Measurements from ENCODE around the gene YY1AP1. TPM values are rescaled to one million over a fixed set of nuclear protein-coding genes. Genes with fewer than 3 reads are reported as not detected.
"Not testable (repeated sequence)": the region's sequence is repeated elsewhere in the genome, so short reads cannot be mapped to it uniquely, and the experiment has no call there.

The YY1AP1 gene
- total and polyA plus RNA-seq, 2 experiments from 2014 or later = 27.6 to 43.2 TPM

DNA sequence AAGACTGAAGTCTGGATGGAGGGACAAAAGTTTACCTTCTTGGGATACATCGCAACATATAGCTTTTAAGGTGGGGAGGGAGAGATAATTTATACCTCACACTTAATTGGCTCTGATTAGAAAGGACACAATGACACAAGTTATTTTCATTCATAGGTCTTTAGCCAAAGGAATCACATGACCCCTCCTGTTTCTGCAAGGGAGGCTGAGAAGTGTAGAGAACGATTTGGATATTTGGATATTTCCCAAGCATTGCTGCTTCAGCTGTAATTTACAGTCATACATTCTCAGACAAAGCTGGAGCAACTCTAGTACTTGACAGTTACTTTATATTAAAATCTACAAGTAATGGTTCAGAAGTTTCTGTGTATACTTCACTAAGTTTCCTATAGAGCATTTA lies 24.5 kb upstream of the YY1AP1 start:
- Histone ChIP-seq H3K4me2 (no peak overlapping the region), H3K27me3 (no peaks in the 10 kb centered on the region), H3K27ac (no peak overlapping the region), H3K9me2 (replicated peaks; ENCODE audit: insufficient read depth) (no peaks in the 10 kb centered on the region), H2AFZ (no peak overlapping the region), H4K20me1 (ENCODE audit: insufficient read depth, poor library complexity, severe bottlenecking) (no peaks in the 10 kb centered on the region), H3K79me2 (peaks cover 28% of the 10 kb centered on the region), H3K4me3 (no peak overlapping the region), H3K36me3 (replicated peaks; ENCODE audit: insufficient read depth, low read depth) (peaks cover 4% of the 10 kb centered on the region), H3K9me3 (ENCODE audit: low read depth) (no peaks in the 10 kb centered on the region), H3K4me1 (ENCODE audit: insufficient read depth) (no peaks in the 10 kb centered on the region)
- TF ChIP-seq EZH2phosphoT487 (IDR thresholded peaks at IDR 0.05; ENCODE audit: low read depth, severe bottlenecking, unreplicated experiment) (no peak), EZH2 (IDR thresholded peaks at IDR 0.05; ENCODE audit: borderline replicate concordance) (no peak)
- TF ChIP-seq, protein P1, sequence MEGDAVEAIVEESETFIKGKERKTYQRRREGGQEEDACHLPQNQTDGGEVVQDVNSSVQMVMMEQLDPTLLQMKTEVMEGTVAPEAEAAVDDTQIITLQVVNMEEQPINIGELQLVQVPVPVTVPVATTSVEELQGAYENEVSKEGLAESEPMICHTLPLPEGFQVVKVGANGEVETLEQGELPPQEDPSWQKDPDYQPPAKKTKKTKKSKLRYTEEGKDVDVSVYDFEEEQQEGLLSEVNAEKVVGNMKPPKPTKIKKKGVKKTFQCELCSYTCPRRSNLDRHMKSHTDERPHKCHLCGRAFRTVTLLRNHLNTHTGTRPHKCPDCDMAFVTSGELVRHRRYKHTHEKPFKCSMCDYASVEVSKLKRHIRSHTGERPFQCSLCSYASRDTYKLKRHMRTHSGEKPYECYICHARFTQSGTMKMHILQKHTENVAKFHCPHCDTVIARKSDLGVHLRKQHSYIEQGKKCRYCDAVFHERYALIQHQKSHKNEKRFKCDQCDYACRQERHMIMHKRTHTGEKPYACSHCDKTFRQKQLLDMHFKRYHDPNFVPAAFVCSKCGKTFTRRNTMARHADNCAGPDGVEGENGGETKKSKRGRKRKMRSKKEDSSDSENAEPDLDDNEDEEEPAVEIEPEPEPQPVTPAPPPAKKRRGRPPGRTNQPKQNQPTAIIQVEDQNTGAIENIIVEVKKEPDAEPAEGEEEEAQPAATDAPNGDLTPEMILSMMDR (IDR thresholded peaks at IDR 0.05; ENCODE audit: poor library complexity) = no peak
- WGBS (ENCODE audit: low lambda C conversion rate, missing lambda C conversion rate) = 91% methylated on average over 2 of the region's 2 CpGs
- no peak for DNase-seq (ENCODE audit: low spot score)

DNA sequence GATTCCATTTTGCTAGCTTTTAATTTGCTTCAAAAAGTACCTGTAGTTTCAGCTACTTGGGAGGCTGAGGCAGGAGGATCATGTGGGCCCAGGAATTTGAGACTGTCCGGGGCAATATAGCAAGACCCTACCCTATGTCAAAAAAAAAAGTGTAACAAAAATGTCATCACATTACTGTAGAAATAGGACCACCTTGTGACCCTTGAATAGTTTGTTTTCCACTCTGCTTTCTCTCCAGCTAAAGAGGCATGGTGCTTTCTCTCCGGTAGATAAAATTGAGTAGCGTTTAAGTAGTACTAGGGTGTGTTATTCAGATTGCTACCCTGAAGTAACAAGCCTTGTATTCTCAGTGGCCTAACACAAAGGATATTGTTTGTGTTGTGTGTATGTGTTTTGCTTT lies 24.1 kb upstream of the YY1AP1 start:
- H3K4me2 ChIP-seq; H3K9me3 ChIP-seq (ENCODE audit: low read depth); H3K27me3 ChIP-seq; DNase-seq (ENCODE audit: low spot score); H3K4me3 ChIP-seq; H2AFZ ChIP-seq; H3K9me2 ChIP-seq (replicated peaks; ENCODE audit: insufficient read depth); H4K20me1 ChIP-seq (ENCODE audit: insufficient read depth, poor library complexity, severe bottlenecking); H3K36me3 ChIP-seq (replicated peaks; ENCODE audit: insufficient read depth, low read depth); H3K27ac ChIP-seq; H3K4me1 ChIP-seq (ENCODE audit: insufficient read depth): not testable (repeated sequence)
- 82% methylated on average over 3 of the region's 3 CpGs for WGBS (ENCODE audit: low lambda C conversion rate, missing lambda C conversion rate)
- H3K79me2 ChIP-seq = peaks cover 32% of the 10 kb centered on the region
- TF ChIP-seq, protein P1 (IDR thresholded peaks at IDR 0.05; ENCODE audit: poor library complexity) = peak; percentile 10

DNA sequence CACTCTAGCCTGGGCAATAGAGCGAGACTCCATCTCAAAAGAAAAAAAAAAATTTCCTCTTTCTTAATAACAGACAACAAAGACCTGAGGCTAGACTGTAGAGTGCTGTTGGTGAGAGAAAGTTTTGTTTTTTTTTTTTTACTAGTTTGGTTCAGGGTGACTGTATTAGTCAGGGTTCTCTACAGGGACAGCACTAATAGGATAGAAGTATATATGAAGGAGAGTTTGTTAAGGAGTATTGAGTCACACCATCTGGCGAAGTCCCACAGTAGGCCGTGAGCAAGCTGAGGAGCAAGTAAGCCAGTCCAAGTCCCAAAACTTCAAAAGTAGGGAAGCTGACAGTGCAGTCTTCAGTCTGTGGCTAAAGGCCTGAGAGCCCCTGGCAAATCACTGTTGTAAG lies 22.9 kb upstream of the YY1AP1 start:
- not testable (repeated sequence) for H3K4me1 ChIP-seq (ENCODE audit: insufficient read depth); H2AFZ ChIP-seq; H3K36me3 ChIP-seq (replicated peaks; ENCODE audit: insufficient read depth, low read depth); H3K27me3 ChIP-seq; H3K27ac ChIP-seq; H3K9me2 ChIP-seq (replicated peaks; ENCODE audit: insufficient read depth); DNase-seq (ENCODE audit: low spot score); H3K4me3 ChIP-seq; H3K9me3 ChIP-seq (ENCODE audit: low read depth); H3K4me2 ChIP-seq; H4K20me1 ChIP-seq (ENCODE audit: insufficient read depth, poor library complexity, severe bottlenecking)
- WGBS (ENCODE audit: low lambda C conversion rate, missing lambda C conversion rate) = 100% methylated on average over 3 of the region's 3 CpGs
- H3K79me2 ChIP-seq = peaks cover 42% of the 10 kb centered on the region

DNA sequence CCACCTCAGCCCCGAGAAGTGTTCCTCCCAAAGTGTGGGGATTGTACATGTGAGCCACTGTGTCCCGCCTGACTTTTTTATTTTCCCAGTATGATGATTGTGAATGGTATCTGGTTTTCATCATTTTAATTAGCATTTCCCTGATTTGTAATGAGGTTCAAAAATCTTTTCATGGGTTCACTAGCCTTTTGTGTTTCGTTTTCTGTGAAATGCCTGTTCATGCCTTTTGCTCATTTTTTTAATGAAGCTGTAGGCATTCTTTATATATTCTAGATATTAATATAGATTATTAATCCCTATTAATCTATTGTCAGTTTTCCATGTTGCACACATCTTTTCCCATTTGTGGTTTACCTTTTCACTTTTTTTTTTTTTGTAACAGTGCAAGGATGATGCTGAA lies 20.8 kb upstream of the YY1AP1 start:
- Histone ChIP-seq H2AFZ (no peak overlapping the region), H3K79me2 (peaks cover 59% of the 10 kb centered on the region), H4K20me1 (ENCODE audit: insufficient read depth, poor library complexity, severe bottlenecking) (peaks cover 3% of the 10 kb centered on the region), H3K36me3 (replicated peaks; ENCODE audit: insufficient read depth, low read depth) (peaks cover 4% of the 10 kb centered on the region), H3K9me3 (ENCODE audit: low read depth) (no peaks in the 10 kb centered on the region), H3K27ac (no peak overlapping the region), H3K4me1 (ENCODE audit: insufficient read depth) (no peaks in the 10 kb centered on the region), H3K4me3 (no peak overlapping the region), H3K9me2 (replicated peaks; ENCODE audit: insufficient read depth) (no peaks in the 10 kb centered on the region), H3K4me2 (no peak overlapping the region), H3K27me3 (no peaks in the 10 kb centered on the region)
- TF ChIP-seq, protein P1 (IDR thresholded peaks at IDR 0.05; ENCODE audit: poor library complexity) = no peak
- TF ChIP-seq EZH2phosphoT487 (IDR thresholded peaks at IDR 0.05; ENCODE audit: low read depth, severe bottlenecking, unreplicated experiment) (no peak), EZH2 (IDR thresholded peaks at IDR 0.05; ENCODE audit: borderline replicate concordance) (no peak)
- 98% methylated on average over 3 of the region's 3 CpGs for WGBS (ENCODE audit: low lambda C conversion rate, missing lambda C conversion rate)
- no peak for DNase-seq (ENCODE audit: low spot score)
